HuH-7.5 (cell line): ENCODE data around the gene SPTB.

Experiments used
- DNase-seq: peaks from one replicate; pipeline ENCODE4 v3.0.0; 2011; ENCODE audit warnings: low spot score

Gene SPTB

DNA sequence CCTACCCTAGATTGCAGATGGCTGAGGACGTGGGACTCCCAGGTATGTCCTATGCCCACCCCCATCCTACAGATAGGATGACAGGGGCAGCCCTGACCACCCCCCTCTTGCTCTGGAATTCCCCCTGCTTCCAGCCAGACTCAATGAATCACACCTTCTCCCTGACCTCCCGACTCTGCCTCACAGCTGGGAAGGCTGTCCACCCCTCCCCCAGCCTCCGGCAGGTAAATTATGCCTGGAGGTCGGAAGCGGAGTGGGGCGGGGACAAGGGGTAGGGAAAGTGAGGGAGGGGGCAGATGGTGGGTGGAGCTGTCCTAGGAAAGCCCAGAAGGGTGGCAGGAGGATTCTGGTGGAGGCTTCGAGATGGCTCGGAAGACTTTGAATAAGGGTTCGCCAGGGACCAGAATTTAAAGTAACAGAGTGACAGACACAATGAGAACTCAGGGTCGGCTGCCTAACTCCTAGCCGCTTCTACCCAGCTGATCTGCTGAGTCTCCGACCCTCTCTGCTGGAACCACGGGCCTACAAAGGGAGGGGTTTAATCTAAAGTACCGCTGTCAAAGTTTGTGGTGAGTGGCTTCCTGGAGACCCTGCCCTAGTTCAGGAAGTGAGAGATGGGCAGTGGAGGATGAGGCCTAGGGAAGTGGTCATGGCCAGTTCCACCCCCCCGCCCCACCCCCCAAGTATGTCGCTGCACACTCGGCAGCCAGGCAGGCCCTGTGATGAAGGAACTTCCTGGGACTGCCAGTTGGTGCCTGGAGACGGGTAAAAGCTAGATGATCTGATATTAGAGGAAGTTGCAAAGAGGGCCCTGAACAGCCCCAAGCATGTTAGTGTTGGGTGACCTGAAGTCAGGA, 171.3 kb downstream of the SPTB start:
- DNase-seq: no peak

DNA sequence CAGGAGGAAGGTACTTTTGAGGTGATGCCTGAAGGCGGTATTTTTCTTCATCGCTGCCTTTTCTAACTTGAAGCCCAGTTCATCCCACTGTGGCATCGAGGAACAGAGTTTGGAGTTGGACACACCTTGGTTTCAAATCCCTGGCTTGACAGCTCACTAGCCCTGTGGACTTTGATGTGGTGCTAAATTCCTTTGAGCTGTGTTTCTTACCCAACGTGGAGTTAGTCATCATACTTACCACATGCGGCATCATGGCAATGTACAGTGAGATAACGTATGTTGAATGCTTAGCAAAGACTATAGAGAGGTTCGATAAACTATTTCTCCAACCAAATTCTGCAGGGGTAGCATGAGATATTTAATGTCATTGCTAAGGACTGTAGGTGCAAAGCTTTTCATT, 172.0 kb downstream of the SPTB start:
- no peak for DNase-seq

DNA sequence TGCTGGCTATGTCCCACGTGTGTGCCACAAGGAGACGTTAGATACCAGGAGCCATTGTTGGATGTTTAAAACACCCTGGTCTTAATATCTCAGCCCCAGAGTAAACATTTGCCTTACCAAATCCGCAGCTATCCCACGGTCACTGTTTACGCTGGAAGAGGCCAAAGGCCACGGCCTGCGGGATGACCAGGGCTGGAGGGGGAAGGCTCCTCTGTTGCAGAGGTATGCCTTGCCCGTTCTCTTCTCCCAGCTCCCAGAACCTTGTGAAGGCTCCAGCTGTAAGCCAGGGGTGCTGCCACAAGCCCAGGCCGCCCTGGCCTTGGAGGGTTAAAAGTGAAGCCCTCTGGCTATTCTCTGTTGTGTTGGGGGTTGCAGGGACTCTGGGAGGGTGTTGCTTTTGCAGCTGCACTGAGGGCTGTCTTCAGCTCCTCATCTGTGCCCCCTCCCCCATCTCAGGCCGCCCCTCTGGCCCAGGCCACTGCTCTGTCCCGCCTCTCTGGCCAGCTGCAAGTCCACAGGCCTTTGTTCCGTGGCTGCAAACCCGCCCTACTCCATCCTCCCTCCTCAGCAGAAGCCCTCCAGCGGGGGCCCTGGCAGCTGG, 173.0 kb downstream of the SPTB start:
- peak; percentile 63 for DNase-seq

DNA sequence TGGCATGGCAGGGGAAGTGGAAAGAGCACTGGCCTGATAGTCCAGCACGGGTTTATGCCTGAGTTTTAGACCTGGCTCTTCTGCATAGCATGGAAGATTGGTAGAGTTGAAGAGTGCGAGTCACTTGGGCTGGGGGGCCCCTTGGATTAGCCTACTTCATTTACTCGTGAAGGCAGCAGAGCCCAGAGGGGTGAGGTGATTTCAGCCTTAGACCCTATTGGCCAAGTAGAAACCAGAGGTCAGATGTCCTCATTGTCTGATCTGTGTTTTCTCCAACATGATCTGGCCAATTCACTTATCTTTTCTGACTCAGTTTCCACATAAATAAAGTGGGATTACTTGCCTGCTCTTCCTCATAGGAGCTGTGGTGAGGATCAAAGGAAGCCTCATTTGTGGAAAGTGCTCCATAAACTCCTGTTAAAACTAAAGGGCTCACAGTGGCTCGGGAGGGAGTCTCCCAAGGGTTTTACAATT, 173.6 kb downstream of the SPTB start:
- no peak for DNase-seq

DNA sequence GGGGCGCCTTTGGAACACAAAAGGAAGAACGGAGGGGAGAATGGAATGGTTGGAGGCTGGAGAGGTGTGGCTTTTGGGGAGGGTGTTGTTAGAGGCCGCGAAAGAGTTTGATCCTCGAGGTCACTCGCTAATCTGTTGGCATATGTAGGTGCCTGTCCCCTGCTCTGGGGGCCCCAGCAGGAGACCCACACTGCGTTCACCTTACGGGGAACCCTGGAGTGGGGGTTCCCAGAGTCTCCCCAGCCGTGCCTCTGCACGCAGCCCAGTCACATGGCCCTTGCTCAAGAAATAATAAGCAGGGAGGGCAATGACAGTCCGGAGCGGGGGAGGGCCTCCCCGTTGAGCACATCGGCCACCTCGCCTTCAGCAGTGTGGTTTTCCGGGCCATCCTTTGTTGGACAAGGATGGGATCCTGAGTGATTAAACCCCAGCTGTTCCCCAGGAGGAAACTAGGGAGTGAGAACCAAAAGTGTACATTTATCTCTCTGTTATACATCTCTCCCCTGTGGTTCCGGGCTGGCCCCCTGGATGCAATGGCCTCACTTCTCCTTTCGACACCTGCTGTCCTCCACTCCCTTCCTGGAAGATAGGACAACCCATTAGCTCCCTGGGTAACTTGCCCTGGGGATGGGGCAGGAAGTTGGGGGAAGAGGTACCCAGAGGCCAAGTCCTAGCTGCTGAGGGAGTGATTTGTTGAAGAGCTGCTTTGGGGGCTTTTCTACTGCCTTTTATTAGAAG, 174.2 kb downstream of the SPTB start:
- DNase-seq: no peak

DNA sequence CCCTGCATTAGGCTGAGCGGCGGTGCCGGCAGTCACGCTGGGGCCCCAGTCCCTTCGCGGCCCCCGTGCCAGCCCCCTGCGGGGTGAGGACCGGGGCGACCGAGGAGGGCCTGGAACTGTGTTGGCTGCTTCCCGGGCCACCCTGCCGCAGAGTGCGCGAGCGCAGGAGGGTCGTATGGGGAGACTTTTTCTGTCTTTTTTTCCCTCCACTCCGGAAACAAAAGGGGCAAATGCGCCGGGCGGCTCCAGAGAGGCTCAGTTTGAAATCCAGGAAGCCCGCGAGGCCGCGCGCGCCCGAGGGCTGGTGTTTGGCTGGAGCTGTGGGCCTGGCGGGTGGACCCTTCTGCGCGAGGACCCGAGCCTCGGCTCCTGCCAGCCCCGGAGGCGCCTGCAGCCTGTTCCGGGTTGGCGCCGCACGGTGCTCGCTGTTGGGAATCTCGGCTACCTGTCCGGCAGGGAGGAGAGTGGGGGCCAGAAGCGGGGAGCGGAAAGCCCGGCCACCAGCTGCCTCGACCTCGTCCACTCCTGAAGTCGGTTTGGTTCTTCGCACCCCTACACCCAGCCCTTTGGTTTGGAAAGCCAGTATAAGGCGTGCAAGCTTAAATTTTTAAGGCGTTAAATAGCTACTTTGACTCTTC, 174.8 kb downstream of the SPTB start:
- DNase-seq: no peak

DNA sequence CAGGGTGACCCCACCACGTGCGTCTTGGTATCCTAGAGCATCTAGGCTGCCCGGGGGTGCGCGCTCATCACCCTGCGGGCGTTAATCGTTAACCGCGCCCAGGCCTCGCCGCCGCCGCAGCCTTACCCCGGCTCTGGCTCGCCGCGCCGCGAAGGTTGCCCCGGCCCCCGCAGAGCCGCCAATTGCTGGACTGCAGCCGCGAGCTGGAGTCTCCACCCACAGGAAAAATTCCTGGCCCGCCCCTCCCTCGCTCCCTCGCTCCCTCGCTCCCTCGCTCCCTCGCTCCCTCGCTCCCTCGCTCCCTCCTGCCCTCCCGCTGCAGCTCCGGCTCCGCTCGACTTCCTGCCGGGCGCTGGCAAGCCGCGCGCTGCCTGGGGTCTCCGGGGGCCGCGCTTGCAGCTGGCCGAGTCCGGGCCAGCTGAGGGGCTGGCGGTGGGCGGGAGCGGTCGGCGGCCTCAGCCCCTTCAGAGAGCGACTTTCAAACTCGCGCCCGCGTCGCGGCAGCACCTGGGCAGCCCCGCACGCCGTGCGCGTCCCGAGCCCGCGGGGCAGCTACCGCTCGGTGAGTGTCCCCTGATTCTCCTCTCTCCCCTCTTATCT, 175.5 kb downstream of the SPTB start, which contains the start of gene PLEKHG3:
TSS of gene PLEKHG3 (plus strand) at position 282 of the 600 bp plus-strand sequence. CDS start 23,208 bp downstream, outside the sequence.
- DNase-seq: peak; percentile 72

DNA sequence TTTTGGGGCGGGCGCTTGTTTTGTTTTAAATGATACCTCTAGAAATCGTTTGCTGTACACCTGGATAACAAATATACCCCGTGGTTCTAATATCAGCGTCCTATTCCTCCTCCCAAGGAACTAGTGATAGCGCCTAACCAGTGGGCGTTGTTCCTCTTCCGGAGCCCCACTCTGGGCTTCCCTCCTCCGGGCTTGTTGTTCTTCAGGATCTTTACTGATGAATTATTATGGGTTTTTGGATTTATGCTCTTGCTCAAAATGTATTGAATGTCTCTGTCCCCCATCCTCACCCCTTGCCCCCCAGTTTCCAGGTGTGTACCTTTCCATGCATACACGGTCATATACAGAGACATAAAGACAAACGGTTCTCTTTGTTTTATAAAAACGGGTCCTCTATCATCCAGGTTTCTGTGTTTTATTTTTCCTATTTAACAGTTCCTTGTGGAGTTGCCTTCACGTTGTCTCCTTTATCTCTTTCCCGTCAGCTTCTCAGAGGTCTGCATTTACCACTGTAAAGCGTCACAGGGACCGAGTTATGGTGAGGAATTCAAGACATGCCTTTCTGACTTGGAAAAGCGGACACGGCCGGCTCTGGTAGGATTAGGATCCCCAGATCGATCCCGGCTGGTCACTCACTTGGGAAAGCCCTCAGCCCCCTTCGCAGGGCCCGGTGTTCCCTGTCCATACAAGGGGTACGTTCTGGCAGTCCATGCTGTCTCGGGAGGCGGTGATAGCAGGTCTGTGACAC, 176.1 kb downstream of the SPTB start:
- no peak for DNase-seq

DNA sequence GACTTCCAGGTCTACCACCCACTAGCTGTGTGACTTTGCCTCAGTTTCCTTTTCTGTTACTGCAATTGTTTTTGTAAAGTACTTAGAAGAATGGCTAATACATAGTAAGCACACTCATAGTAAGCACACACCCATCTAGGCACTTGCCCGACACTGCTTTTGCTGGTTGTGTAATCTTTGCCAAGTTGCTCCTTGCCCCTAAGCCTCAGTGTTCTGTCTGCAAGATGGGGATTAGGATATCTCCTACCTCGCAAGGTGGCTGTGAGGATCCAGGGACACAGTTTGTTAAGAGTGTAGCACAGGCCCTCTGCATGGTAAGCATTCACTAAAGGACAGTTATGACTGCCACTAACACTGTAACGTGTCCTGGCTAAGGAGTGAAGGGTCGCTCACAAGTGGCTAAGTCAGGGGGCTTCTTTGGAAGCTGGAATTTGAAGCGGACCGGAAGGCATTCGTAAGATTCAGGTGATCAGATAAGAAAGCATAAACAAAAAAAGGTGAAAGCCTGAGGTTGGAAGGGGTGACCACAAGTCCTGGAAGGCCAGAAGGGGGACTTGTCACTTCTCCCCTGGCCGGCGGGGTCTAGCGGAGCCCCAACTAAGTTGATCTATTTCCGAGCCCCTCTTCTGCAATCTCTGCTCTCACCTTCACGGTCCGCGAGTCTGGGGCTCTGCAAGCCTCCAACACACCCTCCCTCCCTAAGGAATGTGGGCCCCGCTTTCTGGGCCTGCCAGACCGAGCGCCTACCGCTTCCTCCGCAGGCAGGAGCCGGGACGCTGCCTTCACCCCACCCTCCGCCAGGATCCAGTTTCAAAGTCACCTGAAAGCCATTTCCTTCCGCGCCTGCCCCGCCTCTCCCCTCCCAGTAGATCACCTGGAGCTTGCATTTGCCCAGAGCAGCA, 177.0 kb downstream of the SPTB start:
- no peak for DNase-seq

DNA sequence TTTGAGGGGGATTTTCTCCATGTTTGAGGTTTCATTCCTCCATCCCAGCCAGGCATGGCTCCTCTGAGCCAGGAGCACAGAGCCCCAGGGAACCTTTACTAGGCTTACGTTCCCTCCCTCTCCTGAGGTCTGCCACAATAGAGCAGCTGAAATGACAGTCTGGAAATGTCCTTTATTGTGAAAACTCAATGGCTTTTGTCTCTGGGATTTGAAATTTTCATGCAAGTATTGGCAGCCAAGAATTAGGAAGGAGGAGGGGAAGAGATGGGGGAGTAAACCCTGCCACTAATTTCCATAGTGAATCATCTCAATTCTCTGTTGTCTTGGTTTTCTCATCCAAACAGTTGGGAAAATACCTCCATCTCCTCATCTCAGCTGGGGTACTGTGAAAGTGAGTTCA, 178.0 kb downstream of the SPTB start:
- no peak for DNase-seq

DNA sequence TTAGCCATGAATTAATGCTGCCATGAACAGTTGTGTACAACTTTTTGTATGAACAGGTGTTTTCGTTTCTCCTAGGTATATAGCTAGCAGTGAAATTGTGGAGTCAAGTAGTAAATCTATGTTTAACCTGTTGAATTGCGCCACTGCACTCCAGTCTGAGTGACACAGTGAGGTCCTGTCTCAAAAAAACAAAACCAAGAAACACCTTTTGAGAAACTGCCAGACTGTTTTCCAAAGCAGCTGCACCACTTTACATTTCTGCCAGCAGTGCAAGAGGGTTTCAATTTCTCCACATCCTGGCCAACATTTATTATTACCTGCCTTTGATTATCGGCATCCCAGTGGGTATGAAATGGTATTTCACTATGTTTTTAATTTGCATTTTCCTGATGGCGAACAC, 178.8 kb downstream of the SPTB start:
- DNase-seq: no peak

DNA sequence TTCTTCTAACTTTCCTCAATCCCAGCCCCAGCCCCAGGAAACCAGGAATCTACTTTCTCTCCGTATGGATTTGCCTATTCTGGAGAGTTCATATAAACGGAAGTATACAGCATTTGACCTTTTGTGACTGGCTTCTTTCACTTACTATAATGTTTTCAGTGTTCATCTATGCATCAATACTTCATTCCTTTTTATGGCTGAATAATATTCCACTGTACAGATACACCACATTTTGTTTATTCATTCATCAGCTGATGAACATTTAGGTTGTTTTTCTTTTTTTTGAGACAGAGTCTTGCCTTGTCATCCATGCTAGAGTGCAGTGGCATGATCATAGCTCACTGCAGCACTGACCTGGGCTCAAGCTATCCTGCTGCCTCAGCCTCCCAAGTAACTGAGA, 179.4 kb downstream of the SPTB start:
- no peak for DNase-seq

DNA sequence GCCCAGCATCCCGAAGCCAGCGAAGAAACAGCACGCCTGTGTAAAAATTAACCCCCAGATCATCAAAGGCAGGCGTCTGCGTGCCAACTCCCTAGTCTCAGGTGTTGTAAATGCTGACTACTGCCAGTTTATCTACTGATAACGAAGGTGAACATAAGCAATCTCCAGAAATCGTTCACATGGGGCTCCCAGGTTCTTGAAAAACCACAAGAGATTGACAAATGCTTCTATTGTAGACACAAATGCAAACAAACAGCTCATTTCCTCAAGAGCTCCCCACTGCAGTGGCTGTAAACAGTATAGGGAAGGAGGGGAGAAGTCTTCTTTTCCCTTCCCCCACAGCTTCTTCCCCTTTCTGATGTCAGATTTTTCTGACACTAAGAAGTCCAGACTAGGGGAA, 180.8 kb downstream of the SPTB start:
- DNase-seq: no peak

DNA sequence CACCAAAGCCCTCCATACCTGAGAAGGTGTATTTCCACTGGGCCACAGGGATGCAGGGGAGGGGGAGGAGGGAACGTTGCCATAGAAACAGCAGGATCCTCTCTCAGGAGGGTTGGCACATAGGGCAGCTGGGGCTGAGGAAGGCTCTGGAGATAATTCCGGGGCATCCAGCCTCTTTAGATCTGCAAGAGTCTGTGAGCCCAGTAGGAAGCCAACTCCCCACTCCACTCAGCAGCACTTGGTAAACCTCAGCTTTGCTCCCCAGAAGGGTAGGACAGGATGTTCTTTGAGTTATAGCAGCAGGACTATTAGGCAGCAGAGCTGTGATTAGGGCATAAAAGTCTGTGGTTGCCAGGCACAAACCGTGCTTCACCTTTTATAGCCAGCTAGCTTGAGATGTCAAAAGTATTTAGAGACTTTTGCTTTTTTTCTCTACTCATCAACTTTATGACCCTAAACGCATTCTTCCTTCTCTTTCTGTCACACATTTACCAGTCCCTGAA, 183.3 kb downstream of the SPTB start:
- no peak for DNase-seq
